GM10248 (cell line): ENCODE measurements around the gene ZBTB8A.
"Not testable (repeated sequence)": the region's sequence is repeated elsewhere in the genome, so short reads cannot be mapped to it uniquely, and the experiment has no call there.

ENCODE experiments used
- CTCF ChIA-PET: fragments of 300-600 bp; sonication (Branson Sonifier 250); formaldehyde crosslinking; extraction: SDS; loops from one replicate; lab custom pipeline; 2021; ENCODE audit warnings: antibody characterized with exemption; lab: Yijun Ruan, JAX
- POLR2A ChIA-PET: fragments of 350-650 bp; sonication (Branson Sonifier 250); formaldehyde crosslinking; extraction: SDS; loops from one replicate; lab custom pipeline; 2020; ENCODE audit warnings: antibody characterized with exemption; lab: Yijun Ruan, JAX
- DNase-seq: peaks from one replicate; pipeline ENCODE4 v3.0.0; 2012; ENCODE audit errors: extremely low spot score
- CTCF ChIP-seq: IDR thresholded peaks from 2 replicates; pipeline ENCODE4 v1.5.1; 2012; ENCODE audit warnings: mild to moderate bottlenecking, low read depth; ENCODE audit errors: extremely low read depth, missing control alignments, control extremely low read depth

The ZBTB8A gene

GRCh38 chr1:32509939-32510338 lies 29.3 kb upstream of the ZBTB8A start:
- ChIA-PET POLR2A (no interaction called here), CTCF (interaction anchor here (1.2 kb wide), 1 partner anchor 10 kb away, joined by 9 read pairs; no protein-coding TSS in a partner anchor)
- no peak for DNase-seq
- TF ChIP-seq CTCF: no peak

GRCh38 chr1:32516402-32516801 lies 22.8 kb upstream of the ZBTB8A start:
- no peak for DNase-seq
- POLR2A ChIA-PET: no interaction called here
- CTCF ChIA-PET: interaction anchor here (6.7 kb wide), 1 partner anchor 257 kb away, joined by 72 read pairs; no protein-coding TSS in a partner anchor
- TF ChIP-seq CTCF: no peak

GRCh38 chr1:32518976-32519375 lies 20.3 kb upstream of the ZBTB8A start:
- POLR2A ChIA-PET: no interaction called here
- CTCF ChIA-PET: interaction anchor here (0.9 to 6.7 kb wide), 12 partner anchors 12 to 255 kb away, joined by 3 to 72 read pairs (median 8); no protein-coding TSS in a partner anchor
- no peak for DNase-seq
- TF ChIP-seq CTCF: no peak

- DNase-seq: no peak
- no peak for TF ChIP-seq CTCF
- POLR2A ChIA-PET: interaction anchor here (0.6 to 0.9 kb wide), 7 partner anchors 106 to 607 kb away, joined by 3 to 9 read pairs (median 4); partner anchors contain the start of gene YARS1
- CTCF ChIA-PET: interaction anchor here (0.7 to 6.7 kb wide), 36 partner anchors 9 to 955 kb away, joined by 3 to 72 read pairs (median 4); partner anchors contain the start of genes BSDC1 and ZBTB8A
Observed at GRCh38 chr1:32521165-32521564, 18.1 kb upstream of the ZBTB8A start.

GRCh38 chr1:32525053-32525452 lies 14.2 kb upstream of the ZBTB8A start:
- TF ChIP-seq CTCF: no peak
- DNase-seq: no peak
- ChIA-PET POLR2A (no interaction called here), CTCF (interaction anchor here (1.0 to 4.1 kb wide), 4 partner anchors 10 to 250 kb away, joined by 3 to 24 read pairs (median 3); no protein-coding TSS in a partner anchor)

- TF ChIP-seq CTCF: no peak
- POLR2A ChIA-PET: no interaction called here
- CTCF ChIA-PET: interaction anchor here (1.0 to 4.1 kb wide), 3 partner anchors 9 to 249 kb away, joined by 3 to 24 read pairs (median 3); no protein-coding TSS in a partner anchor
- DNase-seq: no peak
Observed at GRCh38 chr1:32525661-32526444, 13.4 kb upstream of the ZBTB8A start.

GRCh38 chr1:32528550-32528949 lies 10.7 kb upstream of the ZBTB8A start:
- DNase-seq, POLR2A ChIA-PET, CTCF ChIA-PET: not testable (repeated sequence)
